ENCODE data around the gene HDAC11. TPM values are rescaled to one million over a fixed set of nuclear protein-coding genes. Genes with fewer than 3 reads are reported as not detected.
A peak's percentile ranks its signal among the peaks of the same experiment; 100 is the strongest.
"Not testable (repeated sequence)": the region's sequence is repeated elsewhere in the genome, so short reads cannot be mapped to it uniquely, and the experiment has no call there.

HDAC11 gene
- total RNA-seq, 1 donor from 2014 or later = 6.3 TPM

- DNase-seq (ENCODE audit: low read depth in 2 of 2) = no peak
These were observed 13.1 kb downstream of the HDAC11 start for GRCh38 chr3:13492976-13493866.

GRCh38 chr3:13493867-13494441 lies 13.8 kb downstream of the HDAC11 start:
- DNase-seq (ENCODE audit: low read depth in 2 of 2) = no peak

GRCh38 chr3:13494463-13495350 lies 14.6 kb downstream of the HDAC11 start:
- peak in 1 of 2 donors; percentile 45 for DNase-seq (ENCODE audit: low read depth in 2 of 2)

- DNase-seq (ENCODE audit: low read depth in 2 of 2) = no peak
These were observed 15.3 kb downstream of the HDAC11 start for GRCh38 chr3:13495351-13495813.

- DNase-seq (ENCODE audit: low read depth in 2 of 2) = peak; percentile 67 to 75
These were observed 16.0 kb downstream of the HDAC11 start for GRCh38 chr3:13495921-13496723.

GRCh38 chr3:13496879-13497278 lies 16.8 kb downstream of the HDAC11 start:
- DNase-seq (ENCODE audit: low read depth in 2 of 2) = no peak

- no peak for DNase-seq (ENCODE audit: low read depth in 2 of 2)
These were observed 17.3 kb downstream of the HDAC11 start for GRCh38 chr3:13497386-13497785.

- no peak for DNase-seq (ENCODE audit: low read depth in 2 of 2)
These were observed 18.4 kb downstream of the HDAC11 start for GRCh38 chr3:13498354-13499060.

GRCh38 chr3:13499246-13499645 lies 19.1 kb downstream of the HDAC11 start:
- not testable (repeated sequence) for DNase-seq (ENCODE audit: low read depth in 2 of 2)

- peak in 1 of 2 donors; percentile 24 for DNase-seq (ENCODE audit: low read depth in 2 of 2)
These were observed 20.2 kb downstream of the HDAC11 start for GRCh38 chr3:13500133-13500885.

GRCh38 chr3:13501056-13501455 lies 20.9 kb downstream of the HDAC11 start:
- no peak for DNase-seq (ENCODE audit: low read depth in 2 of 2)

- no peak for DNase-seq (ENCODE audit: low read depth in 2 of 2)
These were observed 21.4 kb downstream of the HDAC11 start for GRCh38 chr3:13501521-13501920.

- DNase-seq (ENCODE audit: low read depth in 2 of 2) = no peak
These were observed 22.1 kb downstream of the HDAC11 start for GRCh38 chr3:13501958-13502790.

GRCh38 chr3:13502791-13503060 lies 22.6 kb downstream of the HDAC11 start:
- DNase-seq (ENCODE audit: low read depth in 2 of 2) = no peak

GRCh38 chr3:13504161-13504831 lies 24.2 kb downstream of the HDAC11 start:
- DNase-seq (ENCODE audit: low read depth in 2 of 2) = no peak

- DNase-seq (ENCODE audit: low read depth in 2 of 2) = no peak
These were observed 25.3 kb downstream of the HDAC11 start for GRCh38 chr3:13505147-13506130.

- DNase-seq (ENCODE audit: low read depth in 2 of 2) = no peak
These were observed 26.1 kb downstream of the HDAC11 start for GRCh38 chr3:13506239-13506638.
